BE2C (cell line): ENCODE measurements around the gene C1orf198.

Source experiments
- DNase-seq: peaks from one replicate; pipeline ENCODE4 v3.0.0-alpha.2; 2020
- H3K27me3 ChIP-seq: fragments of 250-450 bp; sonication (Bioruptor Pico); 2 replicates; pipeline ENCODE4 v1.5.1; 2020; ENCODE audit warnings: mild to moderate bottlenecking
- H3K36me3 ChIP-seq: fragments of 250-450 bp; sonication (Bioruptor Pico); 2 replicates; pipeline ENCODE4 v1.5.1; 2020; ENCODE audit warnings: mild to moderate bottlenecking
- H3K4me1 ChIP-seq: fragments of 250-450 bp; sonication (Bioruptor Pico); 2 replicates; pipeline ENCODE4 v1.5.1; 2020
- H3K4me3 ChIP-seq: 2 replicates; pipeline ENCODE4 v1.5.1; 2011; ENCODE audit warnings: low read depth, low read length
- H3K9me3 ChIP-seq: fragments of 250-450 bp; sonication (Bioruptor Pico); 2 replicates; pipeline ENCODE4 v1.5.1; 2020
- TF ChIP-seq, protein P1 (sequence below): IDR thresholded peaks from 2 replicates; pipeline ENCODE4 v1.5.1; 2012; ENCODE audit warnings: mild to moderate bottlenecking, low read depth, low read length

The C1orf198 gene

DNA sequence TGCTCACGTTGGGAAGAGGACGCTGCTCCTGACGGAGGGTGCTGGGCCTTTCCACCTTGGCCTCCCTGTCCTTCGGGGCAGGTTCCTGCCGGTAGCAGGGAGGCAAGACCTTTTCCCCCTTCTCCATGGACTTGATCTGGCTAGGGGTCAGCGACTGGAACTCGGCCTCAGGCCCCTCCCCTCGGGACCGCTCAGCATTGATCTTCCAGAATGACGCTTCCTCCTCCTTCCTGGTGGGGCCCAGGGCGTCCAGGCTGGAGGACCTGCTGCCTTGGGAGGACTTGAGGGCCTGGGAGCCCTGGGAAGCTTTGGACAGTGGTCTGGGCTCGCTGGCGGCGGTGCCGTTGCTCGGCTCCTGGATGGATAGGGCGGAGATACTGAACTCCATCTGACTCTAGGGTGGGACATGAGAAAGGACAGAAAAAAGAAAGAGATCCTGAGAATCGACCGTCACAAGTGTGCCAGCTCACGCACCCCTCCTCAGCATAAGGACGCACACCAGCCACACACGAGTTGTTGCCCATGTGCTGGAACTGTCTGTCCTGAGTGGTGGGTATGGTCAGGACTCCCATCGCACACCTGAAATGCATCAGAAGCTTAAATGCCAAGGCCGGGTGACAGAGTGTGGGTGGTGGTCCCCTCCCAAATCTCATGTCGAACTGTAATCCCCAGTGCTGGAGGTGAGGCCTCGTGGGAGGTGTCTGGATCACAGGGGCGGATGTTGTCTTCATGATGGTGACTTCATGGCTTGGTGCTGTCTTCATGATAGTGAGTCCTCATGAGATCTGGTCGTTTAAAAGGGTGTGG is 24.6 kb downstream of the C1orf198 start:
- Histone ChIP-seq H3K27me3 (no peaks in the 10 kb centered on the region), H3K4me1 (no peaks in the 10 kb centered on the region), H3K36me3 (peaks cover 4% of the 10 kb centered on the region; the same call in 1 of the 2 replicates), H3K9me3 (no peaks in the 10 kb centered on the region), H3K4me3 (no peak overlapping the region)
- TF ChIP-seq, protein P1, sequence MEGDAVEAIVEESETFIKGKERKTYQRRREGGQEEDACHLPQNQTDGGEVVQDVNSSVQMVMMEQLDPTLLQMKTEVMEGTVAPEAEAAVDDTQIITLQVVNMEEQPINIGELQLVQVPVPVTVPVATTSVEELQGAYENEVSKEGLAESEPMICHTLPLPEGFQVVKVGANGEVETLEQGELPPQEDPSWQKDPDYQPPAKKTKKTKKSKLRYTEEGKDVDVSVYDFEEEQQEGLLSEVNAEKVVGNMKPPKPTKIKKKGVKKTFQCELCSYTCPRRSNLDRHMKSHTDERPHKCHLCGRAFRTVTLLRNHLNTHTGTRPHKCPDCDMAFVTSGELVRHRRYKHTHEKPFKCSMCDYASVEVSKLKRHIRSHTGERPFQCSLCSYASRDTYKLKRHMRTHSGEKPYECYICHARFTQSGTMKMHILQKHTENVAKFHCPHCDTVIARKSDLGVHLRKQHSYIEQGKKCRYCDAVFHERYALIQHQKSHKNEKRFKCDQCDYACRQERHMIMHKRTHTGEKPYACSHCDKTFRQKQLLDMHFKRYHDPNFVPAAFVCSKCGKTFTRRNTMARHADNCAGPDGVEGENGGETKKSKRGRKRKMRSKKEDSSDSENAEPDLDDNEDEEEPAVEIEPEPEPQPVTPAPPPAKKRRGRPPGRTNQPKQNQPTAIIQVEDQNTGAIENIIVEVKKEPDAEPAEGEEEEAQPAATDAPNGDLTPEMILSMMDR: no peak
- no peak for DNase-seq

DNA sequence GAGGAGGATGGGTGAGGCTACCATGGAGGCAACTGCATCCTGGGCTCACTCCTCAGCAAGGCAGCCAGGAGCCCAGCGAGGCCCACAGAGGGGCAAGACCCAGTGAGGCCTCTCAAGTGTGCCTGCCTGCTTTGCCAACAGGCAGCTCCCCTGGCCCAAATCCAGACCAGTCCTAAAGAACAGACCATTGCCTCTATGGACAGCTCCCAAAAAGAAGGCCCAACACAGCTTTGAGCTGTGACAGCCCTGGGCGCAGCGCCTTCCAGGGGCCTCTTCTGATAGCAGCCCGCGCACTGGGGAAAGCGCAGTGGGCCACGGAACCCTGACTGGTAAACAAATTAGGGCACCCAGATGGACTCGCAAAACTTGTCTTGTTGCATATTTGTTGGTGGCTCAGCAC is 25.5 kb downstream of the C1orf198 start:
- H3K4me1 ChIP-seq: no peaks in the 10 kb centered on the region
- TF ChIP-seq, protein P1: no peak
- H3K27me3 ChIP-seq: no peaks in the 10 kb centered on the region
- H3K36me3 ChIP-seq: peaks cover 4% of the 10 kb centered on the region; the same call in 1 of the 2 replicates
- DNase-seq: no peak
- H3K9me3 ChIP-seq: no peaks in the 10 kb centered on the region; the same call in 1 of the 2 replicates
- H3K4me3 ChIP-seq: no peak overlapping the region

DNA sequence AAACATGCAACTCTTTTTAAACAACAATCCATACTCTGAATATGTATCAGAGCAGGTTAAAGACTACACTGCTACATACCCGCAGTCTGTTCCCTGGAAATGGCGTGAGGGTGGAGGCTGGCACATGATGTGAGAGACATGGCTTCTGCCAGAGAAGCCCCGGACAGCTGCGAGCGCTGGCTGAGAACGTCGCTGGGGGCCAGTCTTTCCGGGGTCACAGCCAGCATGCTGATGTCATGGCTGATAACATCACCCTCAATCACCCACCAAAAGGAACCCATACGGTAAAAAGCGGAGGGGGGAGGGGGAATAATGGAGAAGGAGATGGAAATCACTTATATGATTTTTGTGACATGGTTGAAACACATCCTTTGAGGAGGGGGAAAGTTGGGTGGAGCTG is 29.1 kb downstream of the C1orf198 start:
- TF ChIP-seq, protein P1: no peak
- no peak for DNase-seq

DNA sequence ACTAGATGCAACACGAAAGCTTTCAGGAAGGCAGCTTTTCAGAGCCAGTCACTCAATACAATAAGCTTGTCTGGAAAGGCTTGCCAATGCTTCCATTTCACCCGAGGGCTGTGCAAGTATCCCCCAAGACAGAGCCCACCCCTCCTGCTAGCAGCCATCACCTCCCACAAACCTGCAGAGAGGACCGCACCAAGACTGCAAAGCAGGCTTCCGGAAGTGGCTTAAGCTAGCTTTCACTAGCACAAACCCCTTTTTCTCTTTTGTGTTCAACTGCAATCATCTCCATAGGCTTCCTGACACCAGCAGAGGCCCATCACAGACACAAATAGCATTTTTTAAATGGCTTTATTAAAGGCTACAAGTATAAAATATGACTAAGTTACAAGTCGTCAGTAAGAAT is 31.5 kb downstream of the C1orf198 start:
- Histone ChIP-seq H3K27me3 (no peaks in the 10 kb centered on the region), H3K4me3 (no peak overlapping the region), H3K9me3 (no peaks in the 10 kb centered on the region; the same call in 1 of the 2 replicates), H3K4me1 (no peaks in the 10 kb centered on the region), H3K36me3 (no peaks in the 10 kb centered on the region)
- DNase-seq: no peak
- TF ChIP-seq, protein P1: no peak

More for the DNA sequence above, 29.1 kb downstream of the C1orf198 start:
- no peaks in the 10 kb centered on the region for H3K4me1 ChIP-seq
- peaks cover 4% of the 10 kb centered on the region; the same call in 1 of the 2 replicates for H3K36me3 ChIP-seq
- no peaks in the 10 kb centered on the region; the same call in 1 of the 2 replicates for H3K9me3 ChIP-seq
- no peak overlapping the region for H3K4me3 ChIP-seq
- no peaks in the 10 kb centered on the region for H3K27me3 ChIP-seq

DNA sequence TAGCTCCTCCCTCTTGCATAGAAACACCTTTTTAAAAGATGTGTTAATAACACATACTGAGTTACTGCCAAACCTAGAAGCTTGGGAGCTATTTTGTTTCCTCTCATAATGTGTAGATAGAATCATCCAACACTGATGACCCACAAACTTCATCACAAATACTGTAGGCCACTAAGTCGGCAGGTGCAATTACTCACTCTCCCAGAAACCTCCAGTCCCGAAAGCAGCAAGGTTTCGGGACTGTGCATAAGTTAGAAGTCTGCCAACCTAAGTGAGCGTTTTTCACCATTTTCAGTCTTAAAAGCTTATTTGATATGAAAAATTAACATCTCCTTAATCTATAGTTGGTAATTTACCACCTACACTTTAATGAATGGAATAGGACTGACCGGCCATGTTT is 32.0 kb downstream of the C1orf198 start:
- Histone ChIP-seq H3K4me1 (no peaks in the 10 kb centered on the region), H3K36me3 (no peaks in the 10 kb centered on the region), H3K27me3 (no peaks in the 10 kb centered on the region), H3K9me3 (no peaks in the 10 kb centered on the region; the same call in 1 of the 2 replicates), H3K4me3 (no peak overlapping the region)
- no peak for DNase-seq
- TF ChIP-seq, protein P1: no peak

DNA sequence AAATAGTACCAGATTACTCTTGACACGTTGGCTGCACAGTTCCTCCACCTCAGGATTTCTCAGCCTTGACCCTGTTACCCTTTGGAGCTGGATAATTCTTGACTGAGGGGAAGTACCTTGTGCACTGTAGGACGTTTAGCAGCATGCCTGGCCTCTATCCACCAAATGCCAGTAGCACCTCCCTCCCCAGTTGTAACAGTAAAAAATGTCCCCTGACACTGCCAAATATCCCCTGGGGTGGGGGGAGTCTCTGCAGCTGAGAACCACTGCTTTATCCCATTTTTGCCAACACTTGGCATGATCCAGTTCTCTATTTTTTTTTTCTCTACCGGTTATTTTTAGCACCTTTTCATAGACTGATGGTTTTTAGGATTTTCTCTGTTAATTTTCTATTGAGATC is 34.0 kb downstream of the C1orf198 start:
- no peak overlapping the region for H3K4me3 ChIP-seq
- H3K36me3 ChIP-seq: no peaks in the 10 kb centered on the region
- no peaks in the 10 kb centered on the region for H3K27me3 ChIP-seq
- DNase-seq: no peak
- TF ChIP-seq, protein P1: no peak
- H3K4me1 ChIP-seq: no peaks in the 10 kb centered on the region
- H3K9me3 ChIP-seq: no peaks in the 10 kb centered on the region; the same call in 1 of the 2 replicates
